GM23338 (cell line): ENCODE data around the gene KPTN. TPM values are rescaled to one million over a fixed set of nuclear protein-coding genes. Genes with fewer than 3 reads are reported as not detected.

Experiments used
- ATAC-seq: fragments of 200-7000 bp; cut with Tn5 transposase; 3 replicates; pipeline ENCODE4 v1.9.1; 2020
- DNase-seq: peaks from one replicate; pipeline ENCODE4 v3.0.0-alpha.2; 2015; ENCODE audit warnings: low spot score
- H2AFZ ChIP-seq: fragments of 200-600 bp; sonication (generic); 2 replicates; pipeline ENCODE4 v1.8.0; 2016; ENCODE audit warnings: antibody characterized with exemption, mild to moderate bottlenecking, moderate library complexity
- H3F3A ChIP-seq: fragments of 200-600 bp; sonication (generic); replicated peaks from 2 replicates; pipeline ENCODE4 v1.8.0; 2017; ENCODE audit warnings: antibody characterized with exemption, mixed run types, low read depth
- H3K27ac ChIP-seq: fragments of 200-600 bp; sonication (generic); 2 replicates; pipeline ENCODE4 v1.6.1; 2016; ENCODE audit warnings: low read depth
- H3K27me3 ChIP-seq: fragments of 200-600 bp; sonication (generic); 2 replicates; pipeline ENCODE4 v1.8.0; 2016; ENCODE audit warnings: mild to moderate bottlenecking, mixed run types, moderate library complexity; ENCODE audit not compliant: insufficient read depth
- H3K36me3 ChIP-seq: fragments of 200-600 bp; sonication (generic); 2 replicates; pipeline ENCODE4 v1.8.0; 2016; ENCODE audit warnings: mild to moderate bottlenecking; ENCODE audit not compliant: insufficient read depth
- H3K4me1 ChIP-seq: fragments of 200-600 bp; sonication (generic); 2 replicates; pipeline ENCODE4 v1.8.0; 2016; ENCODE audit warnings: mild to moderate bottlenecking, moderate library complexity; ENCODE audit not compliant: insufficient read depth
- H3K4me2 ChIP-seq: fragments of 200-600 bp; sonication (generic); 2 replicates; pipeline ENCODE4 v1.7.1; 2017; ENCODE audit warnings: mixed run types
- H3K4me3 ChIP-seq: fragments of 200-600 bp; sonication (generic); 2 replicates; pipeline ENCODE4 v1.6.1; 2016; ENCODE audit warnings: mixed run types
- H3K79me2 ChIP-seq: fragments of 200-600 bp; sonication (generic); replicated peaks from 2 replicates; pipeline ENCODE4 v1.8.0; 2017; ENCODE audit warnings: mild to moderate bottlenecking; ENCODE audit not compliant: insufficient read depth
- H3K9me2 ChIP-seq: fragments of 200-600 bp; sonication (generic); 2 replicates; pipeline ENCODE4 v1.8.0; 2017; ENCODE audit not compliant: insufficient read depth
- H4K20me1 ChIP-seq: fragments of 200-600 bp; sonication (generic); replicated peaks from 2 replicates; pipeline ENCODE4 v1.8.0; 2017; ENCODE audit warnings: mild to moderate bottlenecking; ENCODE audit not compliant: insufficient read depth
- H3K27ac Mint-ChIP-seq: 2 replicates; pipeline ENCODE4 v1.8.0; 2020; ENCODE audit warnings: inconsistent platforms, mild to moderate bottlenecking, moderate library complexity, mixed read lengths
- H3K27me3 Mint-ChIP-seq: 3 replicates; pipeline ENCODE4 v1.8.0; 2022; ENCODE audit warnings: low read depth, mild to moderate bottlenecking, moderate library complexity, mixed read lengths, inconsistent platforms; ENCODE audit not compliant: insufficient read depth, poor library complexity
- H3K36me3 Mint-ChIP-seq: 3 replicates; pipeline ENCODE4 v1.8.0; 2021; ENCODE audit warnings: low read depth, mild to moderate bottlenecking, inconsistent platforms, moderate library complexity, mixed read lengths
- H3K4me1 Mint-ChIP-seq: 3 replicates; pipeline ENCODE4 v1.8.0; 2020; ENCODE audit warnings: mild to moderate bottlenecking, inconsistent platforms, mixed read lengths
- H3K4me3 Mint-ChIP-seq: 3 replicates; pipeline ENCODE4 v1.8.0; 2021; ENCODE audit warnings: moderate library complexity, mild to moderate bottlenecking, inconsistent platforms, mixed read lengths
- H3K9me3 Mint-ChIP-seq: 3 replicates; pipeline ENCODE4 v1.8.0; 2020; ENCODE audit warnings: moderate library complexity, mild to moderate bottlenecking, inconsistent platforms, mixed read lengths
- CREB1 ChIP-seq: fragments of 250-450 bp; sonication (Bioruptor Pico); IDR thresholded peaks from 2 replicates; pipeline ENCODE4 v1.5.0; 2020; ENCODE audit warnings: low read depth, mild to moderate bottlenecking, moderate library complexity
- EZH2 ChIP-seq: fragments of 200-600 bp; sonication (generic); IDR thresholded peaks from one replicate; pipeline ENCODE4 v1.8.0; 2017; ENCODE audit warnings: antibody characterized with exemption, mild to moderate bottlenecking, low read depth; ENCODE audit not compliant: unreplicated experiment
- EZH2phosphoT487 ChIP-seq: fragments of 200-600 bp; sonication (generic); IDR thresholded peaks from one replicate; pipeline ENCODE4 v1.8.1; 2018; ENCODE audit warnings: antibody characterized with exemption; ENCODE audit not compliant: unreplicated experiment
- NANOG ChIP-seq: IDR thresholded peaks from 2 replicates; pipeline ENCODE4 v1.6.1; 2016; ENCODE audit warnings: antibody characterized with exemption, borderline replicate concordance
- STAT1 ChIP-seq: IDR thresholded peaks from one replicate; pipeline ENCODE4 v1.6.1; 2016; ENCODE audit warnings: antibody characterized with exemption; ENCODE audit not compliant: unreplicated experiment
- ZNF114 ChIP-seq: fragments of 250-450 bp; sonication (Bioruptor Pico); IDR thresholded peaks from 2 replicates; pipeline ENCODE4 v1.5.0; 2020; ENCODE audit warnings: mild to moderate bottlenecking, moderate library complexity
- polyA plus RNA-seq: library from polyadenylated mRNA; unstranded; fragments of >200 nt; fragmentation: Nextera tagmentation; extraction: Ambion mirVana; gene quantifications from 2 replicates; pipeline ENCODE4 v1.2.1, GENCODE V29; 2016
- total RNA-seq: library from RNA; depleted of rRNA; stranded (reverse); fragments of >200 nt; shearing (Covaris generic); gene quantifications from 2 replicates; pipeline ENCODE4 v1.2.3, GENCODE V29; 2014
- TF ChIP-seq, protein P1 (sequence below): IDR thresholded peaks from 2 replicates; pipeline ENCODE4 v1.6.1; 2016; ENCODE audit warnings: antibody characterized with exemption
- TF ChIP-seq, protein P2 (sequence below): IDR thresholded peaks from one replicate; pipeline ENCODE4 v1.6.1; 2018; ENCODE audit warnings: antibody characterized with exemption; ENCODE audit not compliant: unreplicated experiment
- TF ChIP-seq, protein P3 (sequence below), 2 experiments: fragments of 200-600 bp in 1 of 2; sonication (generic) in 1 of 2; conservative IDR thresholded peaks; 2 replicates each; pipeline versions ENCODE4 v1.5.1 to v1.6.1; 2016 to 2017; ENCODE audit warnings: antibody characterized with exemption in 2 of 2, low read depth in 2 of 2, mild to moderate bottlenecking in 2 of 2, moderate library complexity in 1 of 2

KPTN gene
- total and polyA plus RNA-seq, 2 experiments from 2014 or later: 19.8 to 26.2 TPM

DNA sequence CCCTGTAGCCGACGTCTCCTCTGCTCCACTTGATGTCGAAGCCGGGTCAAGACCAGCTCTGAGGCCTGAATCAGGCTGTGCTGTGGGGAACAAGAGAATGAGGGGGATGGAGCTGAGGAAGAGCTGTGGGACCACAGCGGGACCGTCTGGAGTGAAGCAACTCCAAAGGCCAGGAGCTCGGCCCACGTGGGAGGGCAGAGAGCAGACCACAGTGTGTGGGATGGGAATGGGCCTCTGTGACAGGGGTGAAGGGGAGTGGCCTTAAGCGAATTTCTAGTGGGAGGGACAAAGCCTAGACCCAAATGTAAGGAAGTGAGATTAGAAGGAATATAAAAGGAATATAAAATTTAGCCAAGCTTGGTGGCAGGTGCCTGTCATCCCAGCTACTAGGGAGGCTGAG lies 8.6 kb downstream of the KPTN start (continued):
- TF ChIP-seq, protein P1, sequence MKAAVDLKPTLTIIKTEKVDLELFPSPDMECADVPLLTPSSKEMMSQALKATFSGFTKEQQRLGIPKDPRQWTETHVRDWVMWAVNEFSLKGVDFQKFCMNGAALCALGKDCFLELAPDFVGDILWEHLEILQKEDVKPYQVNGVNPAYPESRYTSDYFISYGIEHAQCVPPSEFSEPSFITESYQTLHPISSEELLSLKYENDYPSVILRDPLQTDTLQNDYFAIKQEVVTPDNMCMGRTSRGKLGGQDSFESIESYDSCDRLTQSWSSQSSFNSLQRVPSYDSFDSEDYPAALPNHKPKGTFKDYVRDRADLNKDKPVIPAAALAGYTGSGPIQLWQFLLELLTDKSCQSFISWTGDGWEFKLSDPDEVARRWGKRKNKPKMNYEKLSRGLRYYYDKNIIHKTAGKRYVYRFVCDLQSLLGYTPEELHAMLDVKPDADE: no peak
- TF ChIP-seq STAT1: no peak
- TF ChIP-seq NANOG: no peak
- TF ChIP-seq ZNF114 (CRISPR knock-in tag): no peak
- TF ChIP-seq EZH2: no peak

DNA sequence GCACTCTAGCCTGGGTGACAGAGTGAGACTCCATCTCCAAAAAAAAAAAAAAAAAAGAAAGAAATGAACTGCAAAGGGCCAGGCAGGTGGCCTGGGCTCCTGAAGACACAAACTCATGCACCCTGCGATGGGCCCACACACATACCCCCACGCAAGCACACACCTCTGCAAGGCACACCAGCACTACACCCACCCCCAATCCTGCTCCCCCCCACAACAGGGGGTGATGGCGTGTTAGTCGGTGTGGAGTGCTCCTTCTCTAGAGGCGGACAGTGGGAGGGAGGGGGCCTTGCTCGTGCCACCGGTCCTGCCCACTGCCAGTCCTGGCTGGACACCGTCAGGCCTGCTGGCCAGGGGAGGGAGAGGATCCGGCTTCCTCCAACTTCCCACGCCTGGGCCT lies 10.7 kb downstream of the KPTN start:
- ATAC-seq (no peak), DNase-seq (no peak)
- Histone ChIP-seq H3K27ac (no peak overlapping the region), H3K36me3 (no peaks in the 10 kb centered on the region), H3K4me2 (no peak overlapping the region), H3K9me2 (no peaks in the 10 kb centered on the region), H2AFZ (no peak overlapping the region), H3K4me1 (peaks cover 25% of the 10 kb centered on the region; the same call in 1 of the 2 replicates), H3K27me3 (peaks cover 8% of the 10 kb centered on the region), H3K4me3 (no peak overlapping the region), H3F3A (no peaks in the 10 kb centered on the region; the same call in 1 of the 2 replicates), H3K79me2 (no peaks in the 10 kb centered on the region), H4K20me1 (no peaks in the 10 kb centered on the region; the same call in 1 of the 2 replicates)
- peaks cover 28% of the 10 kb centered on the region for H3K4me1 Mint-ChIP-seq
- TF ChIP-seq STAT1: no peak
- TF ChIP-seq, protein P2, sequence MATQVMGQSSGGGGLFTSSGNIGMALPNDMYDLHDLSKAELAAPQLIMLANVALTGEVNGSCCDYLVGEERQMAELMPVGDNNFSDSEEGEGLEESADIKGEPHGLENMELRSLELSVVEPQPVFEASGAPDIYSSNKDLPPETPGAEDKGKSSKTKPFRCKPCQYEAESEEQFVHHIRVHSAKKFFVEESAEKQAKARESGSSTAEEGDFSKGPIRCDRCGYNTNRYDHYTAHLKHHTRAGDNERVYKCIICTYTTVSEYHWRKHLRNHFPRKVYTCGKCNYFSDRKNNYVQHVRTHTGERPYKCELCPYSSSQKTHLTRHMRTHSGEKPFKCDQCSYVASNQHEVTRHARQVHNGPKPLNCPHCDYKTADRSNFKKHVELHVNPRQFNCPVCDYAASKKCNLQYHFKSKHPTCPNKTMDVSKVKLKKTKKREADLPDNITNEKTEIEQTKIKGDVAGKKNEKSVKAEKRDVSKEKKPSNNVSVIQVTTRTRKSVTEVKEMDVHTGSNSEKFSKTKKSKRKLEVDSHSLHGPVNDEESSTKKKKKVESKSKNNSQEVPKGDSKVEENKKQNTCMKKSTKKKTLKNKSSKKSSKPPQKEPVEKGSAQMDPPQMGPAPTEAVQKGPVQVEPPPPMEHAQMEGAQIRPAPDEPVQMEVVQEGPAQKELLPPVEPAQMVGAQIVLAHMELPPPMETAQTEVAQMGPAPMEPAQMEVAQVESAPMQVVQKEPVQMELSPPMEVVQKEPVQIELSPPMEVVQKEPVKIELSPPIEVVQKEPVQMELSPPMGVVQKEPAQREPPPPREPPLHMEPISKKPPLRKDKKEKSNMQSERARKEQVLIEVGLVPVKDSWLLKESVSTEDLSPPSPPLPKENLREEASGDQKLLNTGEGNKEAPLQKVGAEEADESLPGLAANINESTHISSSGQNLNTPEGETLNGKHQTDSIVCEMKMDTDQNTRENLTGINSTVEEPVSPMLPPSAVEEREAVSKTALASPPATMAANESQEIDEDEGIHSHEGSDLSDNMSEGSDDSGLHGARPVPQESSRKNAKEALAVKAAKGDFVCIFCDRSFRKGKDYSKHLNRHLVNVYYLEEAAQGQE: no peak
- no peak for TF ChIP-seq CREB1
- no peak for TF ChIP-seq ZNF114 (CRISPR knock-in tag)
- no peak for TF ChIP-seq NANOG
- TF ChIP-seq EZH2: no peak
- TF ChIP-seq, protein P3, sequence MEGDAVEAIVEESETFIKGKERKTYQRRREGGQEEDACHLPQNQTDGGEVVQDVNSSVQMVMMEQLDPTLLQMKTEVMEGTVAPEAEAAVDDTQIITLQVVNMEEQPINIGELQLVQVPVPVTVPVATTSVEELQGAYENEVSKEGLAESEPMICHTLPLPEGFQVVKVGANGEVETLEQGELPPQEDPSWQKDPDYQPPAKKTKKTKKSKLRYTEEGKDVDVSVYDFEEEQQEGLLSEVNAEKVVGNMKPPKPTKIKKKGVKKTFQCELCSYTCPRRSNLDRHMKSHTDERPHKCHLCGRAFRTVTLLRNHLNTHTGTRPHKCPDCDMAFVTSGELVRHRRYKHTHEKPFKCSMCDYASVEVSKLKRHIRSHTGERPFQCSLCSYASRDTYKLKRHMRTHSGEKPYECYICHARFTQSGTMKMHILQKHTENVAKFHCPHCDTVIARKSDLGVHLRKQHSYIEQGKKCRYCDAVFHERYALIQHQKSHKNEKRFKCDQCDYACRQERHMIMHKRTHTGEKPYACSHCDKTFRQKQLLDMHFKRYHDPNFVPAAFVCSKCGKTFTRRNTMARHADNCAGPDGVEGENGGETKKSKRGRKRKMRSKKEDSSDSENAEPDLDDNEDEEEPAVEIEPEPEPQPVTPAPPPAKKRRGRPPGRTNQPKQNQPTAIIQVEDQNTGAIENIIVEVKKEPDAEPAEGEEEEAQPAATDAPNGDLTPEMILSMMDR (conservative IDR thresholded peaks at IDR 0.05; ENCODE audit: low read depth in 2 of 2): no peak
- TF ChIP-seq EZH2phosphoT487: no peak
- H3K4me3 Mint-ChIP-seq: no peak overlapping the region
- peaks cover 4% of the 10 kb centered on the region for H3K36me3 Mint-ChIP-seq
- H3K27me3 Mint-ChIP-seq: peaks cover 33% of the 10 kb centered on the region
- H3K27ac Mint-ChIP-seq: no peak overlapping the region
- no peaks in the 10 kb centered on the region; the same call in 2 of the 3 replicates for H3K9me3 Mint-ChIP-seq
